Measurements from ENCODE around the gene VCX3B. TPM values are rescaled to one million over a fixed set of nuclear protein-coding genes. Genes with fewer than 3 reads are reported as not detected.

The VCX3B gene
- total and polyA plus RNA-seq, 2 donors (not counting 1 experiment from before 2014, with no cell fraction given): not detected

DNA sequence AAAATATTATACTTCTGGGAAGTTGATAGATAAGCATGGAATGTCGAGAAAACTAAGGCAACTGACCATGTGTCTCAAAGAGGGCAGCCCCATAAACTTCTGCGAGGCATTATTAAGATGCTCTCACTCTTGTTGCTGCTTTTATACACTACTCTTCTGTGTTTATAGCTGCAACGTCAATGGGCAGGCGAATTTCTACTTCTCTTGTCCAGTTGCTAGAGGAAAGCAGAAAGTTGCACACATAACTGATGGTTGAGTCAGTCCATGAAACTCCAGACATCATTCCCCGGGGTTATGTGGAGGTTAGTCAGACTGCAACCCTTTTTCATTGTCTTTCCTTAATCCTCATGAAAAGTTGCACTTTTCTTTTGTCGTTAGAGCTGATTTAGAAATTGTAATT, 39.8 kb downstream of the VCX3B start:
- no peak overlapping the region for H2AFZ ChIP-seq (ENCODE audit: low read length)
- H3K9me3 ChIP-seq (ENCODE audit: control insufficient read depth, insufficient read depth, low read depth, low read length): no peaks in the 10 kb centered on the region
- TF ChIP-seq EZH2 (IDR thresholded peaks at IDR 0.05; ENCODE audit: low read length, missing control alignments): no peak
- TF ChIP-seq, protein P1, sequence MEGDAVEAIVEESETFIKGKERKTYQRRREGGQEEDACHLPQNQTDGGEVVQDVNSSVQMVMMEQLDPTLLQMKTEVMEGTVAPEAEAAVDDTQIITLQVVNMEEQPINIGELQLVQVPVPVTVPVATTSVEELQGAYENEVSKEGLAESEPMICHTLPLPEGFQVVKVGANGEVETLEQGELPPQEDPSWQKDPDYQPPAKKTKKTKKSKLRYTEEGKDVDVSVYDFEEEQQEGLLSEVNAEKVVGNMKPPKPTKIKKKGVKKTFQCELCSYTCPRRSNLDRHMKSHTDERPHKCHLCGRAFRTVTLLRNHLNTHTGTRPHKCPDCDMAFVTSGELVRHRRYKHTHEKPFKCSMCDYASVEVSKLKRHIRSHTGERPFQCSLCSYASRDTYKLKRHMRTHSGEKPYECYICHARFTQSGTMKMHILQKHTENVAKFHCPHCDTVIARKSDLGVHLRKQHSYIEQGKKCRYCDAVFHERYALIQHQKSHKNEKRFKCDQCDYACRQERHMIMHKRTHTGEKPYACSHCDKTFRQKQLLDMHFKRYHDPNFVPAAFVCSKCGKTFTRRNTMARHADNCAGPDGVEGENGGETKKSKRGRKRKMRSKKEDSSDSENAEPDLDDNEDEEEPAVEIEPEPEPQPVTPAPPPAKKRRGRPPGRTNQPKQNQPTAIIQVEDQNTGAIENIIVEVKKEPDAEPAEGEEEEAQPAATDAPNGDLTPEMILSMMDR (conservative IDR thresholded peaks at IDR 0.05 in 1 of 2, IDR thresholded peaks at IDR 0.05 in 1 of 2; ENCODE audit: low read depth in 1 of 2, low read length in 2 of 2): no peak
- no peaks in the 10 kb centered on the region for H3K36me3 ChIP-seq (ENCODE audit: control insufficient read depth, insufficient read depth, low read length)
- H3K9ac ChIP-seq (ENCODE audit: insufficient read depth, low read length): no peak overlapping the region
- no peak overlapping the region for H3K4me2 ChIP-seq (ENCODE audit: extremely low read depth, insufficient read depth, low read length)
- no peaks in the 10 kb centered on the region for H4K20me1 ChIP-seq (ENCODE audit: control insufficient read depth, extremely low read depth, insufficient read depth, low read length)
- H3K4me3 ChIP-seq (replicated peaks in 1 of 4; ENCODE audit: control extremely low read depth in 1 of 4, insufficient read depth in 1 of 4, low read depth in 3 of 4, low read length in 4 of 4): no peak overlapping the region
- no peak overlapping the region for H3K27ac ChIP-seq (ENCODE audit: insufficient read depth, low read length)
- DNase-seq (ENCODE audit: low read depth in 2 of 2): peak; percentile 18 to 95
- no peaks in the 10 kb centered on the region for H3K79me2 ChIP-seq (ENCODE audit: control insufficient read depth, insufficient read depth, low read length)
- H3K27me3 ChIP-seq (ENCODE audit: control insufficient read depth, insufficient read depth, low read length): no peaks in the 10 kb centered on the region
- no peaks in the 10 kb centered on the region for H3K4me1 ChIP-seq (ENCODE audit: control insufficient read depth, extremely low read depth, insufficient read depth, low read length)
